ENCODE data around the gene ULK4.

GRCh38 chr3:42005401-42005800, 43.5 kb upstream of the ULK4 start:
- TF ChIP-seq CTCF (IDR thresholded peaks at IDR 0.05 in 4 of 5, conservative IDR thresholded peaks at IDR 0.05 in 1 of 5) (no peak), POLR2A (IDR thresholded peaks at IDR 0.05) (no peak)

All from gastrocnemius medialis (tissue), 4 donors.